Measurements from ENCODE around the gene KDM1B.

KDM1B gene

GRCh38 chr6:18240230-18240629 is 85.0 kb downstream of the KDM1B start:
- no peak for DNase-seq

DNA sequence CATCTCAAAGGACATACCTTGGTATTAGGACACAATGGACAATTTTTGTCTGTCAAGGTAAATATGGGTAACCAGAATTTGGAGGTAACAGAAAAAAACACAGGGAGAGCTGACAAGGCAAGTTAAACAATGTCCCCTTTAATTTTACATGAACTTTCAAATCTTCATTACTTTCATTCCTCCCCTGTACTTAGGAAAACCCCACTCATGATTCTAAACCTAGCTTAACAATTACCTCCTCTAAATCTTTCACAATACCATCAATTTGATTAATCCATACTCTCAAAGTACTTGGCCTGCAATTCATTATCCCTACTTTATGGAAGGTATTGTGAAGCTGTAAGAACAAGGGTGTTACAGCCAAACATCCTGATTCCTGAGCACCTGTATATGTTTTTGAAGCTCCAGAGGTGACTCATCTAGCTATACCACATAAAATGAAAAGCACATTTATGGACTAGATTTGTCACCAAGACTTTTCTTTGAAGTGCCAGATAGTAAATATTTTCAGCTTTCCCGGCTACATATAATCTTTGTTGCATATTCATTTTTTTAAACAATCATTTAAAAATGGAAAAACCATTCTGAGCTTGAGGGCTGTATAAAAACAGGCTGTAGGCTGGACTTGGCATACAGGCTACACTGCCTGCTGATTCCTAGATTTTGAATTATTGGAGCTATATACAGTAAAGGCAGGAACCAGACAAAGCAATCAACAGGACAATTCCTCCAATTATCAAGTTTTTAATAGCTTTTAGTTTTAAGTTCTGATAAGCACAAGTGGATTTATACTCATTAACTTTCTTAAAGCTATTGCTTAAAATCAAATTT is 86.2 kb downstream of the KDM1B start:
- no peak for DNase-seq

- no peak for DNase-seq
Observed at GRCh38 chr6:18242062-18242851, 87.0 kb downstream of the KDM1B start.

DNA sequence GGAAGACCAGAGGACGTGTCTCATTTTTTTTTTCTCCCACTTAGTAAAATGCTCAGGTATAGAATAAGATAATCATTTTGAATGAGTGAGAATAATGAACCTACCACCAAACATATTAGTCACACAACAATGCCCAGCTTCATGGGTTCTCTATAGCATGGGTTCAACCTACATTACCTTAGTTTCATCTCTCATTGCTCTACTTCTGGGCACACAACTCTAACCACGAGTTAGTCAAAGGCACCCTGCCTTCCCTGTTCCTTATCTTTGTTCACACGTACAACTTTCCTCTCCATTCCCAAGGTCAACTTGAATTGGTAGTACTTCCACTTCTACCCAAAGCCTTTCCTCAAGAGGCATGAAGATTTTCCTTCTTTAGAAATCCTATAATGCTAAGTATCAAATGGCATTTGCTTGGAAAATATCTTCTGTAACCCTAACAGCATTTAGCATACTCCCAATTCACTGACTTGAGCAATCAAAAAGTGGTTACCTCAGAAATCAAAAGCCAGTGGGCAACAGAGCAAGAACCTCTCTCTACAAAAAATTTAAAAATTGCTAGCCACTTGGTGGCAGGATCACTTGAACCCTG is 88.2 kb downstream of the KDM1B start:
- DNase-seq = no peak

- no peak for DNase-seq
Observed at GRCh38 chr6:18244251-18244650, 89.0 kb downstream of the KDM1B start.

- no peak for DNase-seq
Observed at GRCh38 chr6:18245079-18245478, 89.9 kb downstream of the KDM1B start.

GRCh38 chr6:18245642-18246041 is 90.4 kb downstream of the KDM1B start:
- DNase-seq = no peak

- no peak for DNase-seq
Observed at GRCh38 chr6:18246205-18246604, 91.0 kb downstream of the KDM1B start.

- DNase-seq = no peak
Observed at GRCh38 chr6:18247002-18247401, 91.8 kb downstream of the KDM1B start.

- DNase-seq = no peak
Observed at GRCh38 chr6:18248698-18249097, 93.5 kb downstream of the KDM1B start.

GRCh38 chr6:18249271-18249670 is 94.0 kb downstream of the KDM1B start:
- no peak for DNase-seq

GRCh38 chr6:18253635-18254034 is 98.4 kb downstream of the KDM1B start:
- no peak for DNase-seq

DNA sequence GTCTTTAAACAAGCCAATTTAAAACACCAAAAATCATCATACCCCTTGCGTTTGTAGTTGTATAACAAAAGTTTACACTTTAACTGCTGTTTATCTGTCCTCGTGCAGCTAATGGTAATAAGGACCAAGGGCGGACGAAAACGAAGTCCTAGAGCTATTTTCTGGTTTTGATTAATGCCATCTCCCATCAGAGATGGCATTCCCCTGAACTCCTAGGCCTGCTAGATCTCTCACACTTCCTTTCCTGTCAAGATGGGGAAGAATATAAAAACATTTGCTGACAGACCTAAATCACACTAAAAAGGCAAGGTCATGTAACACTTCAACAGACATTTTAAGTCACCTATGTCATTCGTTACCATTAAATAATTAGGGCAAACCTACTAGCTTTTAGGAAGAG is 99.6 kb downstream of the KDM1B start:
- no peak for DNase-seq

DNA sequence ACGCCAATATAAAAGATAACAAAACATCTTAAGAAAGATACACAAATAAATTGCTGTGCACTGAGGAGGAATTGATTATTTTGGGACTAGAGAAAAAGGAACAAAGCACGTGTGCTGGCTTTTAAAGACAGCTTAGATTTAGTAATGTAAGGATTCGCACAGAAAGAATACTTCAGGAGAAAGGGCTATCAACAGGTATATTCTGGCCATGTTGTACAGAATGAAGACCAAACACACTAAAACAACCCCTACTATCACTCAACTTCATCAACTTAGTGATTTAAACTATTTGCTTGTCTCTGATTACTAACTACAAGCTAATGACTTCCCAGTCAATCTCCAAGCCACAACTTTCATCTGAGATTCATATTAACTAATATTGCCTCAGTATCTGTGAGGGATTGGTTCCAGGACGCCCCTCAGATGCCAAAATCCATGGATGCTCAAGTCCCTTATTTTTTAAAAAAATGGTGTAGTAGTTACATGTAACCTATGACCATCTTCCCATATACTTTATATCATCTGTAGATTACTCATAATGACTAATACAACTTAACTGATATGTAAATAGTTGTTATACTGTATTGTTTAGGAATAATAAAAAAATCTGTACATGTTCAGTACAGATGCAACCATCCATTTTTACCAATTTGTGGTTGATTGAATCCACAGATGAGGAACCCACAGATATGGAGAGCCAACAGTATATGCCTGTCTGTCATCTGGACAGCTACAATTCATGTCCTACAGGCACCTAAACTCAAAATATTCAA is 104.6 kb downstream of the KDM1B start:
- no peak for DNase-seq

DNA sequence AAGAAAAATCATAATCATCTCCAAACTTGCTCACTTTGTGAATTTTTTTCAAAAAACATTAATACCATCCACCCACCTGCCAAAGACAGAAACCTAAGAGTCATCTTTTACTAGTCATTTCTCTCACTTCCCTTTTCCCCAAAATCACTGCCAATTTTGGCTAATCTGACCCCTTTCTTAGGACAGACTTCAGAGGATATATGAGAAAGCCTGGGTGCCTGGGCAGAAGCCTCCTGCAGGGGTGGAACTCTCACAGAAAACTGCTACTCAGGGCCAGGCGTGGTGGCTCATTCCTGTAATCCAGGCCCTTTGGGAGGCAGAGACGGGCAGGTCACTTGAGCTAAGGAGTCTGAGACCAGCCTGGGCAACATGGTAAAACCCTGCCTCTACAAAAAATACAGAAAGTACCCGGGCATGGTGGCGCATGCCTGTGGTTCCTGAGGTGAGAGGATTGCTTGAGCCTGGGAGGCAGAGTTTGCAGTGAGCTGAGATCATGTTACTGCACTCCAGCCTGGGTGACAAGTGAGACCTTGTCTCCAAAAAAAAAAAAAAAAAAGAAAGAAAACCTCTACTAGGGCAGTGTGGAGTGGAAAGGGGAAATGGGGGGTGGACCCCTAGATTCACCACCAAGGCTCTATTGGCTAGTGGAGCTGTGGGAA is 105.4 kb downstream of the KDM1B start:
- no peak for DNase-seq

GRCh38 chr6:18261877-18262276 is 106.7 kb downstream of the KDM1B start:
- no peak for DNase-seq

GRCh38 chr6:18262702-18263417 is 107.6 kb downstream of the KDM1B start:
- no peak for DNase-seq

- no peak for DNase-seq
Observed at GRCh38 chr6:18263418-18264218, 108.4 kb downstream of the KDM1B start.

DNA sequence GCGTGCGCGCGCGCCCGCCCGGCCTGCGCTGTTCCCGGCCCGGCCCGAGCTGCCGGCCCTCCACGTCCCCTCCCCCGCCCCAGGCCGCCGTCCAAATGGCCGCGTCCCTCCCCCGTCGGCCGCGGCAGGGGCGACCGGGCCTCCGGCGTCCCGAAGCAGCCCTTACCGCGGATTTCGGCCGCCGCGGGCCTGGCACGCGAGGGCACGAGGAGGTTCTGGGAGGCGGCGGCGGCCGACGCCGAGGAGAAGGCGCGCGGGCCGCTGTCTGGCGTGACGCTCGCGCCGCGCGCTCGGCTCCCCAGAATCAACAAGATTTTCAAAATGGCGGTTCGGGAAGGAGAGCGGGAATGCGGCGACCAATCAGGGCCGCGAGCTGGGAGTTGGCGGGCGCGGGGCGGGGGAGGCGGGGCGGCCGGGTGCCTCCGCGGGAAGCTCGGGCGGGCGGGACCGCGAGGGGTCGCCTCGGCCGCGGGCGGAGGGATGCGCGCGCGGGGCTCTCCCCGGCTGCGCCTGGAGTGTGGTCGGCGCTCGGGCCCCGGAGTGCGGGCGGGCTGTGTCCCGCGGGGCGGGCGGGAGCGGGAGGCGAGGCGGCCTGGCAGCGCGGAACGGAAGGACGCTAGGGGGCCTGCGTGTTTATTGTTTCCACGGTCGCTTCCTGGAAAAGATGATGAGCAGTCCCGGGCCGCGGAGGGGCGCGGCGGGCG is 109.1 kb downstream of the KDM1B start, which contains the start of gene DEK:
DEK (minus strand) TSS at position 312 of the 704 bp plus-strand sequence. CDS start 543 bp downstream, outside the sequence.
- DNase-seq = peak; percentile 68

- no peak for DNase-seq
Observed at GRCh38 chr6:18264923-18265377, 109.7 kb downstream of the KDM1B start.
